Measurements from ENCODE around the gene SIM2. TPM values are rescaled to one million over a fixed set of nuclear protein-coding genes. Genes with fewer than 3 reads are reported as not detected.

The SIM2 gene
- total RNA-seq, 2 experiments from 2014 or later = not detected

DNA sequence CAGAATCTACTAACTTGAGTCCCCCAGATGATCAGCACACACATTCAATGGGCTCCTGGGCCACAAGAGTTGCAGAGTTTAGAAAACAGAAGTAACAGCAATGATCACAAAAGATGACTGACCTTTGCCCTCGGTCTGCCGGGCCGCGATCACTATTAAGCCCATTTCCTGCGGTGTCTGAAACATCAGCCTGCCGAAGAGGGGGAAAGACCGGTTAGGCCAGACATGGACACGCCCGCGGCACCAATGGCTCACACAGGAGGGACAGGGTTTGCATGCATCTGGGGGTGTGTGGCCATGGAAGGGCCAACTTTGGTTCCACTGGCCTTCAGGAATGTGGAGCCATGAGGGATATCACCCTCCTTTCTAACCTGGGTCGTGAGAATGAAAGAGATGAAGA, 68.2 kb downstream of the SIM2 start:
- Histone ChIP-seq H3K27ac (ENCODE audit: low read depth, low read length, poor library complexity, severe bottlenecking) (no peak overlapping the region), H3K4me3 (ENCODE audit: low read depth, low read length, poor library complexity, severe bottlenecking) (no peak overlapping the region), H3K36me3 (ENCODE audit: insufficient read depth, low read length) (no peaks in the 10 kb centered on the region), H3K9me3 (ENCODE audit: low read length) (no peaks in the 10 kb centered on the region), H2AFZ (ENCODE audit: low read length) (no peak overlapping the region), H4K20me1 (ENCODE audit: insufficient read depth, low read length) (no peaks in the 10 kb centered on the region), H3K79me2 (ENCODE audit: insufficient read depth, low read depth, low read length) (no peaks in the 10 kb centered on the region), H3K4me1 (ENCODE audit: insufficient read depth, low read length, poor library complexity, severe bottlenecking) (no peaks in the 10 kb centered on the region), H3K9me2 (ENCODE audit: insufficient read depth, low read length) (no peaks in the 10 kb centered on the region), H3K4me2 (ENCODE audit: low read length) (no peak overlapping the region)
- BruUV-seq (replicated peaks) = no TSS peak
- ChIA-PET CTCF (ENCODE audit: unreplicated experiment) (no interaction called here), POLR2A (interaction anchor here (0.6 kb wide), 1 partner anchor 82 kb away, joined by 3 read pairs; no protein-coding TSS in a partner anchor)
- DNase-seq (ENCODE audit: low spot score) = no peak
- TF ChIP-seq EZH2phosphoT487 (IDR thresholded peaks at IDR 0.05; ENCODE audit: borderline replicate concordance, low read depth, low read length) (no peak), CTCF (conservative IDR thresholded peaks at IDR 0.05; ENCODE audit: low read length) (no peak)
- intact Hi-C loops (cut with micrococcal nuclease; ENCODE audit: unreplicated experiment) = no loop called here

DNA sequence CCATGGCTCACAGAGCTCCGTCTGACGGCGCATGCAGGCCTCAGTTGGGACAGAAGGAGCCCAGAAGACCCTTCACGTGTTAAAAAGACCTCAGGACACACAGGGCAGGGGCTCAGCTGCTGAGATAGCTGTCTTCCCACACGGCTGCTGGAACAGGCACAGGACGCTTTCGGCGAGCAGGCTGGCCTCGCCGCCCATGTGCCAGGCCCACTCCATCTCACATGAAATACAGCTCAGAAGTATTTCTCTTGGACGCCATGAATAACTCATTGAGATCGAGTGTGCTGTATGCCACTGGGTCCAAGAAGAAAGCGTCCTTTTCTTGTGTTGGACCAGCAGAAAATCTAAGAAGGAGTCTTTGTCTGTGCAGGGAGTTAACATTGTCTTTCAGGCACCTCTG, 69.6 kb downstream of the SIM2 start:
- H2AFZ ChIP-seq (ENCODE audit: low read length) = no peak overlapping the region
- H3K9me2 ChIP-seq (ENCODE audit: insufficient read depth, low read length) = no peaks in the 10 kb centered on the region
- no peak overlapping the region for H3K4me3 ChIP-seq (ENCODE audit: low read depth, low read length, poor library complexity, severe bottlenecking)
- no peaks in the 10 kb centered on the region for H3K79me2 ChIP-seq (ENCODE audit: insufficient read depth, low read depth, low read length)
- no peak overlapping the region for H3K4me2 ChIP-seq (ENCODE audit: low read length)
- BruUV-seq (replicated peaks) = no TSS peak
- POLR2A ChIA-PET = interaction anchor here (0.6 kb wide), 1 partner anchor 1130 kb away, joined by 3 read pairs; no protein-coding TSS in a partner anchor
- DNase-seq (ENCODE audit: low spot score) = no peak
- H4K20me1 ChIP-seq (ENCODE audit: insufficient read depth, low read length) = no peaks in the 10 kb centered on the region
- no peak for TF ChIP-seq EZH2phosphoT487 (IDR thresholded peaks at IDR 0.05; ENCODE audit: borderline replicate concordance, low read depth, low read length)
- TF ChIP-seq CTCF (conservative IDR thresholded peaks at IDR 0.05; ENCODE audit: low read length) = no peak
- H3K27ac ChIP-seq (ENCODE audit: low read depth, low read length, poor library complexity, severe bottlenecking) = no peak overlapping the region
- intact Hi-C loops (cut with micrococcal nuclease; ENCODE audit: unreplicated experiment) = no loop called here
- no peaks in the 10 kb centered on the region for H3K36me3 ChIP-seq (ENCODE audit: insufficient read depth, low read length)
- CTCF ChIA-PET (ENCODE audit: unreplicated experiment) = no interaction called here
- no peaks in the 10 kb centered on the region for H3K4me1 ChIP-seq (ENCODE audit: insufficient read depth, low read length, poor library complexity, severe bottlenecking)
- H3K9me3 ChIP-seq (ENCODE audit: low read length) = no peaks in the 10 kb centered on the region

DNA sequence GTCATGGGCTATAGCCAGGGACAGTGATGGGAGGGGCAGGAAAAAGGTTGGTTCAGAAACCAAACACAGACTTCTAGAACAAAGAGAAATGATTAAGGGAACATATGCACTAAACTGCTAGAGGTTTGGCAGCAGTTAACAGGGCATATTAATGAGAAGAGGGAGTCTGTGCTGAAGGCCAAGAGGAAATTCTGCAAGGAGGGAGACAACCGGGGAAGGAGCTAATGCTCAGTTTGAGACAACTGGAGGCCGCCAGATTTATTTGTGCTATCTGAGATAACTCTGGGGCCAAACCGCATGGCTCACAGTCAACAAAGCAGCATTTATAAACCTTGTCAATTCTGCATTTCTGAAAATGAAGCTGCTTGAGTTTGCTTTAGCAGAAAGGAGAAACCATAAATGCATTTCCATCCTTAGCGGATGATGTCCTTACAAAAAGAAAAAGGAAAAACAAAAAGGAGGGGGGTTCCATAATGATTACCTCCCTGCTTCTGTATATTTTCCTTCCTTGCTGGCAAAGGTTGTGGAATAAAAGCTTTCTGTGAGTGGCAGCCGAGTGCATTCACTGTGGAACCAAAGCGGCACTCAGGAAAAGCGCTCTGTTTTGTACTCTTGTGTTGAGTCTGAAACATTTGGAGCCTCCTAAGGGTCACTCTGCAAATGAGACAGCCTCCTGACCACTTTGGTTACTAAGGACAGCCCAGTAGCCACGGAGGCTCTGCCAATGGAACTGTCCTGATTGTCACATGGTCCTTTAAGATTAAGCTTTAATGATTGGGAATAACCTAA, 70.3 kb downstream of the SIM2 start:
- POLR2A ChIA-PET = no interaction called here
- no peak overlapping the region for H2AFZ ChIP-seq (ENCODE audit: low read length)

More for the DNA sequence above, 70.3 kb downstream of the SIM2 start:
- BruUV-seq (replicated peaks) = no TSS peak
- Histone ChIP-seq H3K27ac (ENCODE audit: low read depth, low read length, poor library complexity, severe bottlenecking) (no peak overlapping the region), H3K9me2 (ENCODE audit: insufficient read depth, low read length) (no peaks in the 10 kb centered on the region), H3K9me3 (ENCODE audit: low read length) (no peaks in the 10 kb centered on the region), H3K4me3 (ENCODE audit: low read depth, low read length, poor library complexity, severe bottlenecking) (no peak overlapping the region), H4K20me1 (ENCODE audit: insufficient read depth, low read length) (no peaks in the 10 kb centered on the region), H3K36me3 (ENCODE audit: insufficient read depth, low read length) (no peaks in the 10 kb centered on the region), H3K79me2 (ENCODE audit: insufficient read depth, low read depth, low read length) (no peaks in the 10 kb centered on the region), H3K4me2 (ENCODE audit: low read length) (no peak overlapping the region), H3K4me1 (ENCODE audit: insufficient read depth, low read length, poor library complexity, severe bottlenecking) (no peaks in the 10 kb centered on the region)
- CTCF ChIA-PET (ENCODE audit: unreplicated experiment) = no interaction called here
- TF ChIP-seq EZH2phosphoT487 (IDR thresholded peaks at IDR 0.05; ENCODE audit: borderline replicate concordance, low read depth, low read length) (no peak), CTCF (conservative IDR thresholded peaks at IDR 0.05; ENCODE audit: low read length) (no peak)
- intact Hi-C loops (cut with micrococcal nuclease; ENCODE audit: unreplicated experiment) = no loop called here
- DNase-seq (ENCODE audit: low spot score) = no peak

Measured in OCI-LY7 (cell line).